AML-193 (cell line): ENCODE results near the gene PWWP2B.

Experiments used
- DNase-seq, 2 experiments: peaks; one replicate each; lab custom pipeline; 2025; lab: John Stamatoyannopoulos, UW

The PWWP2B gene

DNA sequence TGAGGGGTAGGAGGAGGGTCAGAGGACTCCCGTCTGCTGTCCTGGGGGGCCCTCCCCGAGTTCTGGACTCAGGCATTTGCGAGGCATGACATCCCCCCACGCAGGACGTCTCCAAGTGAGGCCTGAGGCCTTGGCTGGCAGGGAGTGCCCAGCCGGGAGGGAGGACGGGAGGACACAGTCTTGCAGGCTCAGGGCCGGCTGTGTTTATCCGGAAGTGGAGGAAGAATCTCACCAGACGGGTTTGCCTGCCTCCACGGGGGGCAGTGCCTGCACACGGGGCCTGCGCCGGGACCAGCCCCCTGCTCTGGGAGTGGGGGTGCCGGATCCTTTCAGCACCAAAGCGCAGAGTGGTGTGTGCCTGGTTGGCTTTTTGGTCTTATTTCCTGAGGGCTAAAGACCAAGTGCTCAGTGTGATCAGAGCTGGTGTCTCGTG is 10.9 kb downstream of the PWWP2B start:
- DNase-seq = no peak

- no peak for DNase-seq
These were observed 11.4 kb downstream of the PWWP2B start for GRCh38 chr10:132408367-132408781.

GRCh38 chr10:132408823-132409666 is 12.0 kb downstream of the PWWP2B start:
- no peak for DNase-seq

DNA sequence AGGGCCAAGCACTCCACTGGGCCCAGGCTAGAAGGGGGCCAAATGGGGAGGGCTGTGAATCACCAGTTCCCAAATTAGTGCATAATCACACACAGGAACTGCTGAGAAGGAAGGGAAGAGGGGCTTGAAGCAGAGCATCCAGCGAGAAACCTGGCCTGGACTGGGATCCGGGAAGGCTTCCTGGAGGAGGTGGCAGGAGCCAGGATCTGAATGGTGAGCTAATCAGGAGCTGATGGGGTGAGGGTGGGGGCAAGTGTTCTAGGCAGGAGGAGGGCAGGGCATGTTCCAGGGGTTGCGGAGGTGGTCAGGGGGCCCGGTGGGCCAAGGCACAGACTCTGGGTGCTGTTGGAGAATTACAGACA is 12.6 kb downstream of the PWWP2B start:
- DNase-seq = no peak

DNA sequence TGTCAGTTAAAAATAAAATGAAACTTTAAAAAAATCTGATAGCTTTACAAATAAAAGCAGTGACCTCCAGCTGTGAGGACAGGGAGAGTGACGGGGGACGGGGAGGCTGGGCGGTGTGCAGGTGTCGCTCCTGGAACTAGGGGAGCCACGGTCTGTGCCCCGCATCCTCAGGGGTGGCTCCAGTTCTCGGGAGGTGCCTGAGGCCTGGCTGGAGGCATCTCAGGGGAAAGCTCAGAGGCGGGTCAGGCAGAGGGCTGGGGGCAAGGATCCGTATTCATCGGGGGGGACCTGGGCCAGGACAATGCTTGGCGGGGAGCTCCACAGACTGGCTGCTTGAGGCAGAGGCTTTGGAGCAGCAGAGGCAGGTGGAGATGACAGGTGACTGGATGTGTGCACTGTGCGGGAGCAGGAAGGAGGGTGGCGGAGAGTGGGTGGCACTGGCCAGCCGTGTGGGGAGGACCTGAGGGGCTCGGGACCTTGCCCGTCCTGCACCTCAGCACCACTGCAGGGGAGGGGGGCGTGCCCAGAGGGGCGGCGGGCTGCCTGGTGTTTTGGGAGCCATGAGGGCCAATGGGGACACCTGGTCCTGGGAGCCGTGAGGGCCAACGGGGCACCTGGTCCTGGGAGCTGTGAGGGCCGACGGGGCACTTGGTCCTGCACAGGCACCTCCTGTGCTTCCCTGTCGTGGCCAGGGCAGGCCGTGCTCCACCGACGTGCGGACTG is 13.2 kb downstream of the PWWP2B start:
- DNase-seq = no peak

DNA sequence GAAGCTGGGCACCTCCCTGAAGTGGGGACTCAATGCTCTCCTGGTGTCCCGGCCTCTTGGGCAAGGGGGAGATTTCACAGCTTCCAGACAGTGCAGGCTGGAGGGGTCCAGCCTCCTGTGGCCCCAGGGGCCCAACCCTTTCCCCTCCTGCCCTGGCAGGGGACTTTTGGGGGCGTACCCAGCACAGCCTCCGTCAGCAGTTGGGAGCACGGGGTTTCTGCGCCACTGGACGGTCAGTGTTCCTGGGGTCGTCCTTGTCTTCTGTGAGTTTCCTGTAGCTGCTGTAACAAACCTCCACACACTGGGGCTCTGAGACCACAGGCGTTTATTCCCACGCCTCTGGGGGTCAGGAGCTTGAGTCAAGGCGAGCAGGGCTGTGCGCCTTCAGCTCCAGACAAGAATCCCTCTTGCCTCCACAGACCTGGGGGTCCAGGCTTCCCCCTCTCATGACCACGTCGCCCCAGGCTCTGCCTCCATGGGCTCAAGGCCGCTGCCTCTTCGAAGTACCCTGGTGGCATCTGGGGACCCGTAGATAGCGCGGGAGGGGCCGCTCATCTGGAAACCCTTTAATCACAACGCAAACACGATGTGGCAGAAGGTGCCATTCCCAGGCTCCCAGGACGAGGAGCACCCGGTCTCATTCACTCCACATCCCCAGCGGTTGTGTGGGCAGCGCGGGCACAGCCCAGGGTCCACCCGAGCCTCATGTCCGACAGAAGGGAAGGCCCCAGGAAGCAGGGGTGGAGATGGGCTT is 14.0 kb downstream of the PWWP2B start:
- no peak for DNase-seq

DNA sequence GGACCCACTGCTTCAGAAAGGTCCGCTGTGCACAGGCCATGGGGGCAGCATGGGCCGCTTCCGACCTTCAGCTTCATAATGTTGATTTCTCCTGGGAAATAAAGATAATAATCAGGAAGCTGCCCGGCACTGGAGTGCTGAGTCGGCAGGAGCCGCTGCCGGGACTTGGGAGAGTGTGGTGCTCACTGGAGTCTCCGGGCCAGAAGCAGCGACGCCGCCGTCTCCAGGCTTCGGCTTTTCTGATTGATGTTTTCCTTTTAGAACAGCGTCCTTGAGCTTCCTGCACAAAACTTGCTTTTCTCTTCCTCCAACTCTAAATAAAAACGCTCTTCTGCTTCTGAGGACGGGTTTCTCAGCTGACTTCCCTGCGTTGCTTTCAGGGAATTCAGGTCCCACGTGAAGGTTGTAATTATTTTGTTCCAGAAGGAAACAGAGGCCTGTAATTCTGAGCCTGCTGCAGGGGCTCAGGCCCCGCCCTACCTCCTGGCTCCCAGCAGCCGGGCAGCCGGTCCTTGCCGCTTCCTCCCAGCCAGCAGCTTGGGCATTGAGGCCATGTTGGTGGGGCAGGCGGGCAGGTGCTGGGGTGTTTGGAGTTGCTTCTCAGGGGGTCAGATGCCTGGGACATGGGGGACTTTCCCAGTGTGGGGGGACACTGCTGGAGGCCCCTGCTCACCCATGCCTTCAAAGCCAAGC is 14.7 kb downstream of the PWWP2B start:
- DNase-seq = no peak

- DNase-seq = no peak
These were observed 15.6 kb downstream of the PWWP2B start for GRCh38 chr10:132412316-132413192.

GRCh38 chr10:132413226-132414205 is 16.5 kb downstream of the PWWP2B start:
- DNase-seq = no peak

- no peak for DNase-seq
These were observed 17.5 kb downstream of the PWWP2B start for GRCh38 chr10:132414402-132415016.

DNA sequence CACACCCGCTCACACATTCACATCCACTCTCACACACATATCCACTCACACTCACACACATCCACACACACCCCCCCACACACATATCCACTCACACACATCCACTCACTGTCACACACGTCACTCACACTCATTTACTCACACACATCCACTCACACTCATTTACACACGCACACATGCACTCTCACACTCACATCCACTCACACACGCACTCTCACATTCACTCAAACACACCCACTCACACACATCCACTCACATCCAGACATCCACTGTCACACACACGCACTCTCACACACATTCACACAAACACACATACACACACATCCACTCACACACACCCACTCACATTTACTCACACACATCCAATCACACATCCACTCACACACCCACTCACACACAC is 18.3 kb downstream of the PWWP2B start:
- no peak for DNase-seq

DNA sequence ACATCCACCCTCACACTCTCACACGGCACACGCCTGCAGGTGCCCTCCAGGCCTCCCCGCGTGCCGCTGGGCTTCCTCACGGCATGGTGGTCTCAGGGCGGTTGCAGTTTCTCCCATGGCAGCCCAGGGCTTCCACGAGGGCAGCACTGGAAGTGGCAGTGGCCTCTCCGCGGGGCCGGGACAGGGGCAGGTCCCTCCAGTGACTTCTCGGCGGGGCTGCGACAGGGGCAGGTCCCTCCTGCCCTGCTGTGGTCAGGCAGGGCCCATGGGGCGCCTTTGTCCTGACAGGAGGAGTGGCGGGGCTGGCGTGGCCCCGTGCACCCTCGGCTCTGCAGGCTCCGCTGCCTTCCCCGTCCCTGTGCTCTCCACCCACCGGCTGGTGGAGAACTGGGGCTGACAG is 19.0 kb downstream of the PWWP2B start:
- no peak for DNase-seq

- DNase-seq = no peak
These were observed 19.7 kb downstream of the PWWP2B start for GRCh38 chr10:132416566-132417256.

DNA sequence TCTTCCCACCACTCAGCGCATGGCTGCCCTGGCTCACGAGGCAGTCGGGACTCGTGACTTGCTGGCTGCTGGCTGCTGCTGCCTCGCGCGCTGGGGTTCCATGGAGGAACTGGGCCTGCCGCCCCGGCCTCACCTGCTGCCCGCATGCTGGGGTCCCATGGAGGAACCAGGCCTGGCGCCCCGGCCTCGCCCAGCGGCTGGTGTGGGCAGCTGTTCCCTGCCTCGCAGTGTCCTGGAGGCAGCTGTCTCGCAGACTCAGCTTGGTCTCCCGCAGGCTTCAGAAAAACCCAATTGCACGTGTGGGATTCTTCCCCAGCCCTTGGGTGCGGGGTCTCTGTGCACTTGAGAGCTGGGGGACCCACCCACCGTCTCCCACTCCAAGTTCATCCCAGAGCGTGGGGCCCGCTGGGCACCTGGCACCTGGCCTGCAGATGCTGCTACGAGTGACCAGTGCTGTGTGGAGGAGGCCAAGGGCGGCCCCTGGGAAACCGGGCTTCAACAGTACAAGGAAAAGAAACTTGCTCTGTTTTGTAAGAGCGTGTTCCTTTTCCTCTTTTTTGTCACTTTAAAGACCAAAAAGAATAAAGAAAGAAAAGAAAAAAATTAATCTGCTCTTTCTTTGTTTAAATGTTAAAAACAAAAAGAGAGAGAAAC is 20.4 kb downstream of the PWWP2B start:
- no peak for DNase-seq

GRCh38 chr10:132417957-132418441 is 21.0 kb downstream of the PWWP2B start:
- no peak for DNase-seq

DNA sequence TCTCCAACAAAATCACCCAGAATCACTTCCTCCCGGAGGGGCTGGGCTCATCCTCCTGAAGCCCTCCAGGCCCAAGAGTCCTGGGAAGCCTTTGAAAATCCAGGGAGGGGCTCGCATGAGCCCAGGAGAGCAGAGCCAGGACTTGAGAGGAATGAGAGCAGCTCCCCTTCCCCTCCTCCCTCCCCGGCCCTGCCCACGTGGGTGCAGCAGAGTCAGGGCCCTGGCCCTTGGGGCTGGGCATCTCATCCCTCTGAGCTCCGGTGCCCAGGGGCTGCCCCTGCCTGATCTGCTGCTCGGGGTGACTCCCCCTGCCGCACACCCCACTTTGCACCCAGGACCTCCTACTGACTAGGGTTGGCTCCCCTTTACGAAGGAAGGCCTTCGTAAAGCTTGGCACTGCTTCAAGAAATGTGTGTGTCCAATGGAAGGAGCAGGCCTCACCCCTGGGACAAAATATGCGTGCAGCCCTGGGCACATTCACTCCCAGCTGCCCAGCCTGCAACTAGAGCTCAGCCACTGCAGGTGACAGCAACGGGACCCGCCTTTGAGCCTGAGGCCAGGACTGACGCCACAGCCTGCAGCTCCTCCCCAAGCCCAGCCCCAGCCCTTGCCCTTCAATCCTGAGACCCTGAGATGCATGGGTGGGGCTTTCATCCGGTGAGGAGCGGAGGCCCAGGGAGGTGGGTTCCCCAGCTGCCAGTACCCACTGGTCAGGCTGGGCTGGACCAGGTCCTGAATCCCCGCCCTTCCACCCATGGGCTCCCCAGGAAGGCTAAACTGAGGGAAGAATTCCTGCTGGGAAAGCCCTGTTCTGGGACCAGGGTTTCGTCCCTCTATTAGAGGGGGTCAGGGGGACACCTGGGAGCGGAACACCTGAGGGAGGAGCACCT is 21.8 kb downstream of the PWWP2B start:
- DNase-seq = peak in 1 of 2 experiments; percentile 2
